Epithelial cell of proximal tubule (primary cell): Measurements from ENCODE around the gene C9orf85. TPM values are rescaled to one million over a fixed set of nuclear protein-coding genes. Genes with fewer than 3 reads are reported as not detected.

Source experiments
- DNase-seq: peaks from one replicate; pipeline ENCODE4 v3.0.0-alpha.2; 2011; ENCODE audit warnings: low read depth
- H3K4me3 ChIP-seq: 2 replicates; pipeline ENCODE4 v1.5.1; 2011; ENCODE audit warnings: low read depth, mild to moderate bottlenecking, low read length
- CTCF ChIP-seq: conservative IDR thresholded peaks from 2 replicates; pipeline ENCODE4 v1.5.1; 2012; ENCODE audit warnings: low read depth, mild to moderate bottlenecking, low read length
- total RNA-seq: library from RNA; depleted of rRNA; stranded (reverse); fragments of >200 nt; gene quantifications from 2 replicates; pipeline ENCODE4 v1.2.3, GENCODE V29; 2015

Gene C9orf85
- total RNA-seq, 1 donor from 2014 or later: 12.9 TPM

DNA sequence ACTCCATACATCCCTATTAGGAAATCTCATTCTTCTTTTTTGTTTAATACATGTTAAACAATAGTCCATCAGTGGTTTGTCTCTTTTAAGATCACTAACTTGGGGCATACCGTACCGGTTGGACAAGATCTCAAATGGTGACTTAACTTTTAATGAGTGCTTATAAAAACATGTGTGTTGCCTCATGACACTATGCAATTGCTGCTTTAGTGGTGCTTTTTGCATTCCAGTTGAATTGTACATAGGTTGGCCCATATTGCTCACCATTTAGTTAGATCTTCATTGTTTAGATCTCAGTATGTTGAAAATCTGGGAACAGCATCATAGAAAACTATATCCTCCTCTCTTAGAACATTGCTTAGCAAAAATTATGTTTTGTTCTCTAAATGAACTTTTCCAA lies 17.8 kb downstream of the C9orf85 start:
- DNase-seq: no peak
- H3K4me3 ChIP-seq: no peak overlapping the region
- TF ChIP-seq CTCF: no peak

DNA sequence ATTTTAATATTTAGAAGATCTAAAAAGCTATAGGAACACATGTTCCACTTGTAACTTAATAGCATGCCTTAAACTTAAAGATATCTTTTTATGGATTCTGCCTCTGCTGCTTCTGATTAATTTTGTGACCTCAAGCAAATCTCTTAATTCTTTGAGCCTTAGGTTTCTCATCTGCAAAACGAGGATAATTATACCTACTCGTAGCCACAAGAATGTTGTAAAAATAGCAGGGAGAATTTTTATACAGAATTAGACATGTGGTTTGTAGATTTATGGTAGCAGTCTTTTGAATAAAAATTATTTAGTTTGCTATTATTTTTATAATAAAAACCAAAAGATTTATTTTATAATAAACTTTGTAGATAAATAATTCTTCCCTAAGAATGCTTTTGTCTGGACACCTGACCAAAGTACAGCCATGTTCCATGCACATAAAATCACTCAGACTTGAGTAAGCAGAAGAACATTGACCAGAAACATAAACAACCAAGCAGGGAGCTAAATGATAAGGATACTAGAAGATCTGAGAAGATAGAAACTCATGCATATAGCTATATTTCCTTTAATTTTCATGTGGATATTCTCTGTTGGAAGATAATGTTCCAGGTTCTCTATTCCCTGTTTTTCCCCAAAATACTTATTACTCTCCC lies 18.5 kb downstream of the C9orf85 start:
- no peak for TF ChIP-seq CTCF
- H3K4me3 ChIP-seq: no peak overlapping the region
- DNase-seq: no peak

DNA sequence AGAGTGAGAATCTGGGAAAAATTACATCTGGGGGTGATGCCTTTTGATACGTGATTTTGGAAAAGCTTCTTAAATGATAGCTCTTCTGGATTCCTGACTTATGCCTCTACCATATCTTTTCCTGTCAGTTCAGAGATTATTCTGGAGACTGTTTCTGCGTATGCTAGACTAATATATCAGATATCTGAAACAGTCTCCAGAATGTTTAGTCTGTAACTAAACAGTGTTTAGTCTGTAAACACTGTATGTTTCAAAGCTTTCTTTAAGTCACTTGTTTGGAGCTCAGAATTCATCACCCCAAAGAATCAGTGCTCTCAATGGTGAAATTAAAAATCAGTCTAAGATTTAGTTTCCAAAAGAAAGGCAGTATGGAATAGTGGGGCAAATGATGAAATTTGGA lies 19.7 kb downstream of the C9orf85 start:
- no peak for TF ChIP-seq CTCF
- DNase-seq: no peak
- no peak overlapping the region for H3K4me3 ChIP-seq

DNA sequence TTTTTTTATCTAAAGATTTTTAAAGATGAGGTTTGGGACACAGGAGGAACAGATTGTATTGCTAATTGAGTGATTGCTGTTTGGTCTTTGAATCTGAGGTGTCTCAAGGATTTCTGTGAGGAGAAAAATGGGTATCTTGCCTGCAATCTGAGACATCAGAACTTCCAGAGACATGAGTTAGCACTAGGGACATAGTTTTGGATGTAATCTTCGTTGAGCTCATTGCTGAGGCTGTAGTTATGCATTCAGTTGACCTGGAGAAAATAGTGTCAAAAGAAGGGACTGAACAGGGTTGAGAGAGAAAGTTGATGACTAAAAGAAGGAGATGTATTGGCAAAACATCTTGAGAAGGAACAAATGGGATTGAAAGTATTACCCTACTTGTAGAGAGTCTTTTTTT lies 24.6 kb downstream of the C9orf85 start:
- no peak for DNase-seq
- no peak for TF ChIP-seq CTCF
- H3K4me3 ChIP-seq: no peak overlapping the region

GRCh38 chr9:71937070-71937625 lies 25.7 kb downstream of the C9orf85 start:
- H3K4me3 ChIP-seq: no peak overlapping the region
- no peak for TF ChIP-seq CTCF

DNA sequence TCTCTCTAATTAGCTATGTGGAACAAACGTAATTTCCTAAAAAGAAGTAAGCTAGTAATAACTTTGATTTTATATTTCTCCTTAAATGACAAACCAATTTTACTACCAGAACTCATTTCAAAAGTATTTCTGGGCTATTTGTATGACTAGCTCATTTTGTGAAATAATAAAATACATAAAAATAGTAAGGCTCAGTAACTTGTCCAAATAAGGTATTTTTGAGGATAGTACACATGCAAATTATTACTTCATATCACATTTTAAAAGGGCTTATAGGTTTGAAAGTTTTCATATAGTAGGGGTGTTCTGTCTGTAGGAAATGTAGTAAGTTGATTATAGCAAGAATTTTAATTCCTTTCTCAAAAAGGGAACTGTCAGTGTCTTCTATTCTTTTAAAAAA lies 26.5 kb downstream of the C9orf85 start:
- no peak overlapping the region for H3K4me3 ChIP-seq
- no peak for DNase-seq
- TF ChIP-seq CTCF: no peak

More at GRCh38 chr9:71937070-71937625, 25.7 kb downstream of the C9orf85 start:
- no peak for DNase-seq

DNA sequence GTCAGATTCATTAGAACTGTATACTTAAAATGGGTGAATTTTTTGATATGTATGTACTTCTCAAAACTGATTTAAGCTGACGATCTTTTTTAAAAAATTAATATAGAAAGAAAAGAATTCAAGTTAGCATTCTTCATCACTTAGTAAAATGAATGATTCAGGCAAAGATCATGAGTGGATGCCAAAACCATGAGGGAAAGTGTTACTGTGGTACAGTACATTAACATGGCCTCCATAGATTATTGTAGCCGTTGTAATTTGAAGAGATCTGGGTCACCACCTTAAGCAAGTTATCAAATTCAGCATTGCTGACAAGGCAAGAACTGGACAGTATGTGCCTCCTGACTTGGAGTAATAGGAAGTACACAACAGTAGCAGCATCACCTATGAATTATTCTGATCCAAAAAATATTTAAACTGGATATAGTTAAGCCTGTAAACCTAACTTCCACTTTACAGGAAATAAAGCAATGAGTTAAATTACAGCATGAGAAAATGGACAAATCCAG lies 29.7 kb downstream of the C9orf85 start:
- H3K4me3 ChIP-seq: no peak overlapping the region
- DNase-seq: no peak
- no peak for TF ChIP-seq CTCF
